Testis (tissue), 2 donors: ENCODE data around the gene C11orf54.

Experiments used
- POLR2A ChIP-seq: fragments of 450-650 bp; IDR thresholded peaks from one replicate; pipeline ENCODE4 v1.6.1; 2017; ENCODE audit warnings: antibody characterized with exemption, mild to moderate bottlenecking, moderate library complexity
- TF ChIP-seq, protein P1 (sequence below), 3 experiments: fragments of 450-650 bp in 2 of 3; fragments of 200-600 bp in 1 of 3; sonication (generic) in 1 of 3; IDR thresholded peaks; one replicate each; pipeline ENCODE4 v1.5.1; 2016 to 2019; ENCODE audit warnings: antibody characterized with exemption in 3 of 3, mild to moderate bottlenecking in 2 of 3, moderate library complexity in 1 of 3

DNA sequence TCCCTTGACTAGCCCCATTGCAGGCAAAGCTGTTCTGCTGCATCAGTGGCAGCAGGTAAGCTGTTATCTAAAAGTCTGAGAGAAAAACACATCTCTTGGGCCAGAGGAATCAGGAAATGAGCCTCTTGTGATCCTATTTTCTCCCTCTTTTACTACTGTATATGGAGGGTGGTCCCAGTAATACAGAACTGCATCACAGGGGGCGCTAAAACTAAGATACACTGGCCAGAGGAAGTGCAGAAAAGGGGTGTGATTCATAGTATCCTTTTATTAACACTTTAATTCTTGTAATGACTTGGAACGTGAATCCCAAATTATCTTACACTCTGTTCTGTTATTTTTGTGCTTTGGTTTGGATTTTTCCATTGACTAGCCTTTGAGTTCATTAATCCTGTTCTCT, 33.8 kb downstream of the C11orf54 start:
- TF ChIP-seq POLR2A: no peak
- TF ChIP-seq, protein P1, sequence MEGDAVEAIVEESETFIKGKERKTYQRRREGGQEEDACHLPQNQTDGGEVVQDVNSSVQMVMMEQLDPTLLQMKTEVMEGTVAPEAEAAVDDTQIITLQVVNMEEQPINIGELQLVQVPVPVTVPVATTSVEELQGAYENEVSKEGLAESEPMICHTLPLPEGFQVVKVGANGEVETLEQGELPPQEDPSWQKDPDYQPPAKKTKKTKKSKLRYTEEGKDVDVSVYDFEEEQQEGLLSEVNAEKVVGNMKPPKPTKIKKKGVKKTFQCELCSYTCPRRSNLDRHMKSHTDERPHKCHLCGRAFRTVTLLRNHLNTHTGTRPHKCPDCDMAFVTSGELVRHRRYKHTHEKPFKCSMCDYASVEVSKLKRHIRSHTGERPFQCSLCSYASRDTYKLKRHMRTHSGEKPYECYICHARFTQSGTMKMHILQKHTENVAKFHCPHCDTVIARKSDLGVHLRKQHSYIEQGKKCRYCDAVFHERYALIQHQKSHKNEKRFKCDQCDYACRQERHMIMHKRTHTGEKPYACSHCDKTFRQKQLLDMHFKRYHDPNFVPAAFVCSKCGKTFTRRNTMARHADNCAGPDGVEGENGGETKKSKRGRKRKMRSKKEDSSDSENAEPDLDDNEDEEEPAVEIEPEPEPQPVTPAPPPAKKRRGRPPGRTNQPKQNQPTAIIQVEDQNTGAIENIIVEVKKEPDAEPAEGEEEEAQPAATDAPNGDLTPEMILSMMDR (IDR thresholded peaks at IDR 0.05): no peak
